HCT116 (cell line): ENCODE measurements around the gene AMBP. TPM values are rescaled to one million over a fixed set of nuclear protein-coding genes. Genes with fewer than 3 reads are reported as not detected.

Source experiments
- ATAC-seq: fragments of 200-7000 bp; cut with Tn5 transposase; 2 replicates; pipeline ENCODE4 v1.9.1; 2020; ENCODE audit warnings: mild to moderate bottlenecking, moderate library complexity
- BruUV-seq: library from RNA; stranded (reverse); fragments of 400-500 nt; replicated peaks from 2 replicates; lab custom pipeline; 2021; lab: Mats Ljungman, UMichigan
- CTCF ChIA-PET: fragments of 300-600 bp; sonication (Branson Sonifier 250); formaldehyde crosslinking; loops from one replicate; lab custom pipeline; 2021; ENCODE audit warnings: antibody characterized with exemption; lab: Charles Lee
- POLR2A ChIA-PET: fragments of 300-600, 350-600 bp; sonication (Branson Sonifier 250); formaldehyde crosslinking; loops from one replicate; lab custom pipeline; 2021; ENCODE audit warnings: antibody characterized with exemption; lab: Charles Lee
- RAD21 ChIA-PET, 2 experiments: fragments of 300-600 bp; sonication (Branson Sonifier 250); formaldehyde crosslinking; loops; one replicate each; lab custom pipeline; 2023; ENCODE audit warnings: low total read pairs in 2 of 2; ENCODE audit not compliant: uncharacterized antibody in 2 of 2, unreplicated experiment in 2 of 2, low non-redundant PET in 1 of 2; lab: Charles Lee
- DNase-seq: peaks from one replicate; pipeline ENCODE4 v3.0.0-alpha.2; 2010; ENCODE audit warnings: low read depth, low spot score
- H2AFZ ChIP-seq: fragments of 200-600 bp; shearing (Covaris generic), sonication (generic); 2 replicates; pipeline ENCODE4 v1.6.1; 2017; ENCODE audit warnings: low read depth, mixed run types, mixed read lengths, antibody characterized with exemption, low read length; ENCODE audit not compliant: poor library complexity, severe bottlenecking
- H3K27ac ChIP-seq: 2 replicates; pipeline ENCODE4 v1.5.1; 2012; ENCODE audit warnings: low read depth, low read length
- H3K27me3 ChIP-seq: fragments of 200-600 bp; sonication (generic); 2 replicates; pipeline ENCODE4 v1.6.1; 2016; ENCODE audit warnings: mixed run types, low read length, mixed read lengths; ENCODE audit not compliant: insufficient read depth
- H3K36me3 ChIP-seq, 2 experiments: fragments of 200-500 bp in 1 of 2; fragments of 200-600 bp in 1 of 2; sonication (Bioruptor generic) in 1 of 2; sonication (generic) in 1 of 2; 2 replicates each; pipeline versions ENCODE4 v1.5.1 to v1.6.1; 2014 to 2016; ENCODE audit warnings: low read length in 2 of 2, inconsistent platforms in 1 of 2, mixed read lengths in 1 of 2, mixed run types in 1 of 2; ENCODE audit not compliant: insufficient read depth in 2 of 2, control insufficient read depth in 1 of 2
- H3K4me1 ChIP-seq, 2 experiments: fragments of 200-600 bp in 1 of 2; sonication (generic) in 1 of 2; 2 replicates each; pipeline versions ENCODE4 v1.5.1 to v1.6.1; 2012 to 2017; ENCODE audit warnings: low read length in 2 of 2, inconsistent platforms in 1 of 2, mild to moderate bottlenecking in 1 of 2, mixed read lengths in 1 of 2, mixed run types in 1 of 2, moderate library complexity in 1 of 2; ENCODE audit not compliant: insufficient read depth in 2 of 2, control insufficient read depth in 1 of 2
- H3K4me2 ChIP-seq: fragments of 200-600 bp; sonication (generic); 2 replicates; pipeline ENCODE4 v1.6.1; 2017; ENCODE audit warnings: mixed run types, low read length, mixed read lengths
- H3K4me3 ChIP-seq, 2 experiments: fragments of 200-600 bp in 1 of 2; sonication (generic) in 1 of 2; replicated peaks in 1 of 2; 2 replicates each; pipeline ENCODE4 v1.5.1; 2011 to 2016; ENCODE audit warnings: low read length in 2 of 2, control low read depth in 1 of 2, low read depth in 1 of 2, mild to moderate bottlenecking in 1 of 2, mixed read lengths in 1 of 2, mixed run types in 1 of 2
- H3K79me2 ChIP-seq: fragments of 200-600 bp; sonication (generic); 2 replicates; pipeline ENCODE4 v1.6.1; 2017; ENCODE audit warnings: mild to moderate bottlenecking, mixed run types, low read length, moderate library complexity, mixed read lengths; ENCODE audit not compliant: insufficient read depth
- H3K9ac ChIP-seq: fragments of 200-600 bp; sonication (generic); 2 replicates; pipeline ENCODE4 v1.6.1; 2016; ENCODE audit warnings: low read length, mixed read lengths
- H3K9me2 ChIP-seq: fragments of 200-600 bp; sonication (generic), shearing (Covaris generic); 2 replicates; pipeline ENCODE4 v1.6.1; 2017; ENCODE audit warnings: mixed run types, mild to moderate bottlenecking, moderate library complexity; ENCODE audit not compliant: insufficient read depth
- H3K9me3 ChIP-seq, 2 experiments: fragments of 200-500 bp in 1 of 2; fragments of 200-600 bp in 1 of 2; sonication (Bioruptor generic) in 1 of 2; sonication (generic) in 1 of 2; 2 replicates each; pipeline ENCODE4 v1.6.1; 2014 to 2017; ENCODE audit warnings: low read length in 2 of 2, mixed read lengths in 2 of 2, inconsistent platforms in 1 of 2, low read depth in 1 of 2, mild to moderate bottlenecking in 1 of 2, mixed run types in 1 of 2, moderate library complexity in 1 of 2; ENCODE audit not compliant: control insufficient read depth in 1 of 2, insufficient read depth in 1 of 2
- H4K20me1 ChIP-seq: fragments of 200-600 bp; sonication (generic), shearing (Covaris generic); 2 replicates; pipeline ENCODE4 v1.6.1; 2017; ENCODE audit warnings: mixed run types, mild to moderate bottlenecking, moderate library complexity; ENCODE audit not compliant: insufficient read depth
- ATF3 ChIP-seq: IDR thresholded peaks from 2 replicates; pipeline ENCODE4 v1.6.1; 2012
- CBX3 ChIP-seq: IDR thresholded peaks from 2 replicates; pipeline ENCODE4 v1.6.1; 2012; ENCODE audit warnings: low read depth
- CEBPB ChIP-seq: IDR thresholded peaks from 2 replicates; pipeline ENCODE4 v1.6.1; 2012; ENCODE audit warnings: low read depth
- CTCF ChIP-seq, 3 experiments: fragments of 200-600 bp in 1 of 3; sonication (generic) in 1 of 3; IDR thresholded peaks in 2 of 3; conservative IDR thresholded peaks in 1 of 3; 2 replicates each; pipeline ENCODE4 v1.5.1; 2012 to 2017; ENCODE audit warnings: low read depth in 2 of 3, low read length in 2 of 3, antibody characterized with exemption in 1 of 3, borderline replicate concordance in 1 of 3, control low read depth in 1 of 3, mild to moderate bottlenecking in 1 of 3, mixed read lengths in 1 of 3, mixed run types in 1 of 3, moderate library complexity in 1 of 3; ENCODE audit not compliant: insufficient read depth in 1 of 3
- ELF1 ChIP-seq: IDR thresholded peaks from 2 replicates; pipeline ENCODE4 v1.6.1; 2012; ENCODE audit warnings: low read depth, borderline replicate concordance
- EZH2 ChIP-seq: fragments of 200-600 bp; sonication (generic); IDR thresholded peaks from 2 replicates; pipeline ENCODE4 v1.6.1; 2017; ENCODE audit warnings: antibody characterized with exemption, mixed run types
- FOSL1 ChIP-seq: IDR thresholded peaks from 2 replicates; pipeline ENCODE4 v1.6.1; 2012; ENCODE audit warnings: low read depth
- JUND ChIP-seq: IDR thresholded peaks from 2 replicates; pipeline ENCODE4 v1.6.1; 2012
- MAX ChIP-seq: IDR thresholded peaks from 2 replicates; pipeline ENCODE4 v1.6.1; 2012
- POLR2A ChIP-seq: IDR thresholded peaks from 2 replicates; pipeline ENCODE4 v1.7.0; 2011; ENCODE audit warnings: borderline replicate concordance; ENCODE audit not compliant: insufficient read depth, insufficient read length; ENCODE audit errors: extremely low read depth
- POLR2AphosphoS5 ChIP-seq: IDR thresholded peaks from 2 replicates; pipeline ENCODE4 v1.6.1; 2011; ENCODE audit warnings: mild to moderate bottlenecking, low read depth, low read length, moderate library complexity
- REST ChIP-seq: IDR thresholded peaks from 2 replicates; pipeline ENCODE4 v1.6.1; 2012; ENCODE audit warnings: low read depth
- SRF ChIP-seq: IDR thresholded peaks from 2 replicates; pipeline ENCODE4 v1.6.1; 2012; ENCODE audit warnings: low read depth
- YY1 ChIP-seq: IDR thresholded peaks from 2 replicates; pipeline ENCODE4 v1.6.1; 2011; ENCODE audit warnings: low read length, low read depth, moderate library complexity, mild to moderate bottlenecking; ENCODE audit not compliant: insufficient replicate concordance; ENCODE audit errors: extremely low read depth
- ZBTB33 ChIP-seq: IDR thresholded peaks from 2 replicates; pipeline ENCODE4 v1.6.1; 2011; ENCODE audit warnings: mild to moderate bottlenecking, low read length, moderate library complexity; ENCODE audit not compliant: insufficient replicate concordance; ENCODE audit errors: extremely low read depth
- ZFX ChIP-seq: fragments of 450-650 bp; IDR thresholded peaks from 2 replicates; pipeline ENCODE4 v1.6.1; 2017
- ZNF274 ChIP-seq: fragments of 200-500 bp; sonication (Bioruptor generic); IDR thresholded peaks from 2 replicates; pipeline ENCODE4 v1.6.1; 2014; ENCODE audit warnings: mild to moderate bottlenecking, low read depth, low read length, inconsistent platforms
- intact Hi-C: fragments of 100-400 bp; cut with micrococcal nuclease; formaldehyde crosslinking; loops from 2 replicates; pipeline ENCODE4 v1.10.0; 2022
- total RNA-seq: library from RNA; stranded (reverse); gene quantifications from one replicate; pipeline ENCODE4 v1.2.1, GENCODE V29; 2021; ENCODE audit not compliant: unreplicated experiment

Gene AMBP
- total RNA-seq, 1 experiment from 2014 or later: 1.9 TPM

- H4K20me1 ChIP-seq: no peaks in the 10 kb centered on the region
- H3K79me2 ChIP-seq: no peaks in the 10 kb centered on the region
- no peak for TF ChIP-seq EZH2
- no peak for TF ChIP-seq POLR2A
- no peak for TF ChIP-seq CTCF (IDR thresholded peaks at IDR 0.05 in 2 of 3, conservative IDR thresholded peaks at IDR 0.05 in 1 of 3; ENCODE audit: borderline replicate concordance in 1 of 3, insufficient read depth in 1 of 3, low read depth in 2 of 3, low read length in 2 of 3)
- no peak for TF ChIP-seq ZFX
- no peak for TF ChIP-seq FOSL1
- TF ChIP-seq ZBTB33: no peak
- TF ChIP-seq MAX: no peak
- TF ChIP-seq ELF1: no peak
- TF ChIP-seq ZNF274: no peak
- TF ChIP-seq POLR2AphosphoS5: no peak
- TF ChIP-seq REST: no peak
- no peak for TF ChIP-seq YY1
- TF ChIP-seq CEBPB: no peak
- no peak for TF ChIP-seq JUND
- no peak for TF ChIP-seq CBX3
- no peak for TF ChIP-seq SRF
- no peak for TF ChIP-seq ATF3
- BruUV-seq: no TSS peak
- no peaks in the 10 kb centered on the region for H3K4me1 ChIP-seq
- no peak overlapping the region for H3K4me3 ChIP-seq
- H3K9ac ChIP-seq: no peak overlapping the region
- intact Hi-C loops: no loop called here
- ChIA-PET RAD21 (no interaction called here), CTCF (no interaction called here), POLR2A (no interaction called here)
- no peak for DNase-seq
- H3K9me2 ChIP-seq: no peaks in the 10 kb centered on the region
- H3K36me3 ChIP-seq: no peaks in the 10 kb centered on the region
- H3K4me2 ChIP-seq: no peak overlapping the region
- no peak overlapping the region for H2AFZ ChIP-seq
- H3K27me3 ChIP-seq: no peaks in the 10 kb centered on the region
- no peak for ATAC-seq
- H3K9me3 ChIP-seq: no peaks in the 10 kb centered on the region
- H3K27ac ChIP-seq: no peak overlapping the region
Observed at GRCh38 chr9:114034196-114034595, 43.9 kb downstream of the AMBP start.
